Liver (tissue), 9 donors: Measurements from ENCODE around the gene PER1. TPM values are rescaled to one million over a fixed set of nuclear protein-coding genes. Genes with fewer than 3 reads are reported as not detected.
A peak's percentile ranks its signal among the peaks of the same experiment; 100 is the strongest.

Source experiments
- DNase-seq: peaks from one replicate; pipeline ENCODE4 v3.0.0-alpha.2; 2017; ENCODE audit warnings: low spot score
- H3K27ac ChIP-seq, 2 donors: one replicate each; pipeline ENCODE4 v1.7.0; 2013; ENCODE audit warnings: inconsistent platforms in 2 of 2, low read length in 2 of 2, control low read depth in 1 of 2, low read depth in 1 of 2, mild to moderate bottlenecking in 1 of 2
- H3K27me3 ChIP-seq, 4 donors: one replicate each; pipeline versions ENCODE4 v1.6.1 to v1.7.0; 2013; ENCODE audit warnings: low read length in 3 of 4, inconsistent platforms in 1 of 4, mild to moderate bottlenecking in 1 of 4, moderate library complexity in 1 of 4; ENCODE audit not compliant: control insufficient read depth in 4 of 4, insufficient read depth in 4 of 4
- H3K36me3 ChIP-seq, 4 donors: one replicate each; pipeline versions ENCODE4 v1.6.1 to v1.7.0; 2013; ENCODE audit warnings: low read length in 3 of 4, mild to moderate bottlenecking in 3 of 4, low read depth in 1 of 4, moderate library complexity in 1 of 4; ENCODE audit not compliant: control insufficient read depth in 4 of 4, insufficient read depth in 3 of 4
- H3K4me1 ChIP-seq, 4 donors: one replicate each; pipeline versions ENCODE4 v1.6.1 to v1.7.0; 2013; ENCODE audit warnings: low read length in 3 of 4, mild to moderate bottlenecking in 3 of 4, moderate library complexity in 1 of 4; ENCODE audit not compliant: control insufficient read depth in 4 of 4, insufficient read depth in 4 of 4
- H3K4me3 ChIP-seq, 3 donors: one replicate each; pipeline versions ENCODE4 v1.6.1 to v1.7.0; 2013; ENCODE audit warnings: low read length in 3 of 3, control low read depth in 1 of 3, low read depth in 1 of 3, mild to moderate bottlenecking in 1 of 3
- H3K9ac ChIP-seq, 2 donors: one replicate each; pipeline ENCODE4 v1.7.0; 2013; ENCODE audit warnings: low read length in 2 of 2, mild to moderate bottlenecking in 2 of 2, moderate library complexity in 2 of 2, control low read depth in 1 of 2, low read depth in 1 of 2
- H3K9me3 ChIP-seq, 4 donors: one replicate each; pipeline versions ENCODE4 v1.6.1 to v1.7.0; 2013; ENCODE audit warnings: low read length in 3 of 4; ENCODE audit not compliant: control insufficient read depth in 4 of 4
- ATF3 ChIP-seq: IDR thresholded peaks from 2 replicates; pipeline ENCODE4 v1.6.1; 2016; ENCODE audit warnings: antibody characterized with exemption
- CTCF ChIP-seq: fragments of 150-350 bp; IDR thresholded peaks from 2 replicates; pipeline ENCODE4 v1.5.1; 2017; ENCODE audit warnings: improper control_type of control experiment, low read depth, low read length; ENCODE audit not compliant: missing input control
- EGR1 ChIP-seq, 2 donors: IDR thresholded peaks; 2 replicates each; pipeline ENCODE4 v1.6.1; 2016 to 2018; ENCODE audit warnings: antibody characterized with exemption in 2 of 2, low read depth in 2 of 2
- FOXA1 ChIP-seq: IDR thresholded peaks from 2 replicates; pipeline ENCODE4 v1.6.1; 2016; ENCODE audit warnings: antibody characterized with exemption
- FOXA2 ChIP-seq: IDR thresholded peaks from 2 replicates; pipeline ENCODE4 v1.6.1; 2016; ENCODE audit warnings: antibody characterized with exemption
- GABPA ChIP-seq, 2 donors: IDR thresholded peaks in 1 of 2; conservative IDR thresholded peaks in 1 of 2; 2 replicates each; pipeline ENCODE4 v1.6.1; 2016; ENCODE audit warnings: antibody characterized with exemption in 2 of 2, mild to moderate bottlenecking in 1 of 2, moderate library complexity in 1 of 2
- HNF4A ChIP-seq, 2 donors: conservative IDR thresholded peaks; 2 replicates each; pipeline ENCODE4 v1.6.1; 2016; ENCODE audit warnings: antibody characterized with exemption in 2 of 2, mild to moderate bottlenecking in 2 of 2
- HNF4G ChIP-seq: IDR thresholded peaks from 2 replicates; pipeline ENCODE4 v1.6.1; 2016; ENCODE audit warnings: antibody characterized with exemption
- JUND ChIP-seq, 2 donors: IDR thresholded peaks; 2 replicates each; pipeline ENCODE4 v1.6.1; 2016; ENCODE audit warnings: antibody characterized with exemption in 2 of 2
- MAX ChIP-seq: IDR thresholded peaks from 2 replicates; pipeline ENCODE4 v1.6.1; 2016; ENCODE audit warnings: antibody characterized with exemption
- NR2F2 ChIP-seq: IDR thresholded peaks from 2 replicates; pipeline ENCODE4 v1.6.1; 2016; ENCODE audit warnings: antibody characterized with exemption
- RAD21 ChIP-seq, 2 donors: IDR thresholded peaks; 2 replicates each; pipeline ENCODE4 v1.6.1; 2016; ENCODE audit warnings: antibody characterized with exemption in 2 of 2, mild to moderate bottlenecking in 2 of 2
- RXRA ChIP-seq, 2 donors: IDR thresholded peaks; 2 replicates each; pipeline ENCODE4 v1.6.1; 2017 to 2018; ENCODE audit warnings: antibody characterized with exemption in 2 of 2, mild to moderate bottlenecking in 1 of 2
- SP1 ChIP-seq: IDR thresholded peaks from 2 replicates; pipeline ENCODE4 v1.6.1; 2018; ENCODE audit warnings: antibody characterized with exemption, mild to moderate bottlenecking
- TAF1 ChIP-seq: conservative IDR thresholded peaks from 2 replicates; pipeline ENCODE4 v1.6.1; 2016; ENCODE audit warnings: antibody characterized with exemption, mild to moderate bottlenecking
- YY1 ChIP-seq: IDR thresholded peaks from 2 replicates; pipeline ENCODE4 v1.6.1; 2016; ENCODE audit warnings: antibody characterized with exemption, mild to moderate bottlenecking
- ZBTB33 ChIP-seq: IDR thresholded peaks from 2 replicates; pipeline ENCODE4 v1.6.1; 2016; ENCODE audit warnings: antibody characterized with exemption
- WGBS: extraction: QIAGEN DNeasy Blood & Tissue Kit; methylation state at CpG from one replicate; pipeline ENCODE4 v1.1.7; 2013; 5-methylcytosine and 5-hydroxymethylcytosine counted together
- polyA plus RNA-seq, 2 donors: library from polyadenylated mRNA; stranded (reverse) in 1 of 2; unstranded in 1 of 2; fragments of 200-250 nt in 1 of 2; fragments of >200 nt in 1 of 2; fragmentation: Nextera tagmentation in 1 of 2; extraction: Ambion mirVana in 1 of 2; gene quantifications; one replicate each; pipeline versions ENCODE4 v1.2.1 to v1.2.3, GENCODE V29; 2013 to 2015
- total RNA-seq, 2 donors: library from RNA; depleted of rRNA; stranded (reverse); fragments of >200 nt; gene quantifications; one replicate each; pipeline ENCODE4 v1.2.3, GENCODE V29; 2014
- donor health status: healthy.
- donor health status: healthy.
- donor health status: healthy.
- donor health status: healthy.
- donor health status: healthy.

PER1 gene
- total and polyA plus RNA-seq, 4 donors: 10.1 to 71.6 (median 29.7) TPM

- TF ChIP-seq EGR1 (IDR thresholded peaks at IDR 0.05; ENCODE audit: low read depth in 2 of 2) (no peak), ZBTB33 (no peak), SP1 (no peak)
Observed at GRCh38 chr17:8164815-8165131, 12.6 kb upstream of the PER1 start (continued).

- H3K9ac ChIP-seq: peak overlapping the region; percentile 52 to 57
- H3K4me1 ChIP-seq: peaks cover 8 to 42% (median 36%) of the 10 kb centered on the region in 4 donors
- peak; percentile 51 for TF ChIP-seq NR2F2
- peak; percentile 24 for TF ChIP-seq TAF1
- TF ChIP-seq EGR1 (IDR thresholded peaks at IDR 0.05; ENCODE audit: low read depth in 2 of 2): no peak
- TF ChIP-seq SP1: peak; percentile 45
- H3K9me3 ChIP-seq: no peaks in the 10 kb centered on the region
- DNase-seq: peak; percentile 68
- H3K36me3 ChIP-seq: peaks cover 2 to 10% (median 6%) of the 10 kb centered on the region in 4 donors
- 24% methylated on average over 13 of the region's 13 CpGs for WGBS
- peak overlapping the region; percentile 97 to 98 for H3K27ac ChIP-seq
- H3K4me3 ChIP-seq: no peak overlapping the region
- no peaks in the 10 kb centered on the region for H3K27me3 ChIP-seq
Observed at GRCh38 chr17:8163978-8164814, 12.0 kb upstream of the PER1 start.

- H3K4me1 ChIP-seq: peaks cover 8 to 50% (median 40%) of the 10 kb centered on the region in 4 donors
- 6% methylated on average over 55 of the region's 55 CpGs for WGBS
- TF ChIP-seq RAD21 (IDR thresholded peaks at IDR 0.05) (no peak), TAF1 (no peak), GABPA (IDR thresholded peaks at IDR 0.05 in 1 of 2, conservative IDR thresholded peaks at IDR 0.05 in 1 of 2) (no peak), FOXA1 (no peak), ATF3 (no peak), RXRA (IDR thresholded peaks at IDR 0.05) (peak; percentile 74 to 80), FOXA2 (no peak), HNF4A (conservative IDR thresholded peaks at IDR 0.05) (peak in 1 of 2 donors; percentile 17), ZBTB33 (no peak), YY1 (peak; percentile 23), HNF4G (no peak), NR2F2 (no peak), MAX (no peak), JUND (IDR thresholded peaks at IDR 0.05) (no peak), CTCF (no peak), SP1 (no peak)
Observed at GRCh38 chr17:8162997-8163977, 11.1 kb upstream of the PER1 start.

More at GRCh38 chr17:8162997-8163977, 11.1 kb upstream of the PER1 start:
- Histone ChIP-seq H3K27me3 (no peaks in the 10 kb centered on the region), H3K36me3 (peaks cover 2 to 10% (median 6%) of the 10 kb centered on the region in 4 donors), H3K27ac (peak overlapping the region; percentile 97 to 98), H3K9ac (peak overlapping the region; percentile 42 to 72), H3K9me3 (no peaks in the 10 kb centered on the region), H3K4me3 (peak overlapping the region; percentile 3 to 86 (median 52))
- DNase-seq: peak; percentile 58
